ENCODE data around the gene UBE2M. TPM values are rescaled to one million over a fixed set of nuclear protein-coding genes. Genes with fewer than 3 reads are reported as not detected.

Gene UBE2M
- total RNA-seq, 1 experiment from 2014 or later: 158 TPM

GRCh38 chr19:58549664-58550361 lies 8.6 kb downstream of the UBE2M start:
- H3K27ac Mint-ChIP-seq (ENCODE audit: low read depth, unreplicated experiment): no peak overlapping the region
- H3K27me3 Mint-ChIP-seq (ENCODE audit: insufficient read depth, unreplicated experiment): no peaks in the 10 kb centered on the region
- peaks cover 41% of the 10 kb centered on the region for H3K4me1 Mint-ChIP-seq (ENCODE audit: insufficient read depth, unreplicated experiment)
- ChIA-PET POLR2A (interaction anchor here (0.7 to 1.1 kb wide), 2 partner anchors 8 to 30 kb away, joined by 3 read pairs; partner anchors contain the start of gene ZBTB45), CTCF (interaction anchor here (0.6 to 2.1 kb wide), 2 partner anchors 30 to 36 kb away, joined by 3 to 12 read pairs; partner anchors contain the start of gene ZBTB45)
- H3K9me3 Mint-ChIP-seq (ENCODE audit: unreplicated experiment): no peaks in the 10 kb centered on the region
- DNase-seq (ENCODE audit: unreplicated experiment): no peak
- peaks cover 91% of the 10 kb centered on the region for H3K36me3 Mint-ChIP-seq (ENCODE audit: insufficient read depth, unreplicated experiment)
- TF ChIP-seq CTCF (IDR thresholded peaks at IDR 0.05; ENCODE audit: unreplicated experiment): no peak
- no TSS peak for BruUV-seq (replicated peaks)
- H3K4me3 Mint-ChIP-seq (ENCODE audit: unreplicated experiment): no peak overlapping the region
- intact Hi-C loops (cut with micrococcal nuclease): no loop called here

- no peak for TF ChIP-seq CTCF (IDR thresholded peaks at IDR 0.05; ENCODE audit: unreplicated experiment)
- CTCF ChIA-PET: interaction anchor here (2.1 kb wide), 1 partner anchor 29 kb away, joined by 12 read pairs; the partner anchor contains the start of gene ZBTB45
- no peak overlapping the region for H3K4me3 Mint-ChIP-seq (ENCODE audit: unreplicated experiment)
- POLR2A ChIA-PET: interaction anchor here (0.7 to 1.1 kb wide), 2 partner anchors 9 to 29 kb away, joined by 3 read pairs; partner anchors contain the start of gene ZBTB45
- no peak overlapping the region for H3K27ac Mint-ChIP-seq (ENCODE audit: low read depth, unreplicated experiment)
- no peaks in the 10 kb centered on the region for H3K27me3 Mint-ChIP-seq (ENCODE audit: insufficient read depth, unreplicated experiment)
- H3K9me3 Mint-ChIP-seq (ENCODE audit: unreplicated experiment): no peaks in the 10 kb centered on the region
- H3K4me1 Mint-ChIP-seq (ENCODE audit: insufficient read depth, unreplicated experiment): peaks cover 35% of the 10 kb centered on the region
- DNase-seq (ENCODE audit: unreplicated experiment): no peak
- no TSS peak for BruUV-seq (replicated peaks)
- H3K36me3 Mint-ChIP-seq (ENCODE audit: insufficient read depth, unreplicated experiment): peaks cover 90% of the 10 kb centered on the region
- intact Hi-C loops (cut with micrococcal nuclease): no loop called here
Measured at GRCh38 chr19:58548859-58549663, 9.3 kb downstream of the UBE2M start.

GRCh38 chr19:58547323-58548312 lies 10.8 kb downstream of the UBE2M start:
- POLR2A ChIA-PET: interaction anchor here (0.7 to 5.9 kb wide), 4 partner anchors 9 to 38 kb away, joined by 3 to 194 read pairs (median 17); partner anchors contain the start of gene ZBTB45
- H3K4me3 Mint-ChIP-seq (ENCODE audit: unreplicated experiment): no peak overlapping the region
- H3K9me3 Mint-ChIP-seq (ENCODE audit: unreplicated experiment): no peaks in the 10 kb centered on the region

More at GRCh38 chr19:58547323-58548312, 10.8 kb downstream of the UBE2M start:
- Mint-ChIP-seq H3K27ac (ENCODE audit: low read depth, unreplicated experiment) (no peak overlapping the region), H3K36me3 (ENCODE audit: insufficient read depth, unreplicated experiment) (peaks cover 76% of the 10 kb centered on the region), H3K27me3 (ENCODE audit: insufficient read depth, unreplicated experiment) (no peaks in the 10 kb centered on the region), H3K4me1 (ENCODE audit: insufficient read depth, unreplicated experiment) (peaks cover 23% of the 10 kb centered on the region)
- DNase-seq (ENCODE audit: unreplicated experiment): no peak
- CTCF ChIA-PET: interaction anchor here (0.5 to 1.0 kb wide), 4 partner anchors 10 to 1356 kb away, joined by 3 to 5 read pairs (median 4); no protein-coding TSS in a partner anchor
- intact Hi-C loops (cut with micrococcal nuclease): no loop called here
- BruUV-seq (replicated peaks): TSS peak; percentile 6
- TF ChIP-seq CTCF (IDR thresholded peaks at IDR 0.05; ENCODE audit: unreplicated experiment): no peak
